Duodenal mucosa (tissue), 2 donors: ENCODE results near the gene GRID2.
A peak's percentile ranks its signal among the peaks of the same experiment; 100 is the strongest.

Source experiments
- H3K27ac ChIP-seq: one replicate; pipeline ENCODE4 v1.7.0; 2013; ENCODE audit warnings: low read depth, low read length
- H3K27me3 ChIP-seq, 2 donors: one replicate each; pipeline ENCODE4 v1.7.0; 2013; ENCODE audit warnings: low read length in 2 of 2, control low read depth in 1 of 2; ENCODE audit not compliant: insufficient read depth in 2 of 2, control insufficient read depth in 1 of 2
- H3K36me3 ChIP-seq, 2 donors: one replicate each; pipeline ENCODE4 v1.7.0; 2013; ENCODE audit warnings: low read length in 2 of 2, control low read depth in 1 of 2; ENCODE audit not compliant: insufficient read depth in 2 of 2, control insufficient read depth in 1 of 2
- H3K4me1 ChIP-seq, 2 donors: one replicate each; pipeline ENCODE4 v1.7.0; 2013; ENCODE audit warnings: low read length in 2 of 2, control low read depth in 1 of 2; ENCODE audit not compliant: insufficient read depth in 2 of 2, control insufficient read depth in 1 of 2
- H3K4me3 ChIP-seq, 2 donors: one replicate each; pipeline ENCODE4 v1.7.0; 2013; ENCODE audit warnings: low read length in 2 of 2, low read depth in 1 of 2
- H3K9ac ChIP-seq, 2 donors: one replicate each; pipeline ENCODE4 v1.7.0; 2013; ENCODE audit warnings: low read length in 2 of 2, low read depth in 1 of 2
- H3K9me3 ChIP-seq, 2 donors: one replicate each; pipeline ENCODE4 v1.7.0; 2013; ENCODE audit warnings: low read length in 2 of 2, control low read depth in 1 of 2; ENCODE audit not compliant: control insufficient read depth in 1 of 2

The GRID2 gene

DNA sequence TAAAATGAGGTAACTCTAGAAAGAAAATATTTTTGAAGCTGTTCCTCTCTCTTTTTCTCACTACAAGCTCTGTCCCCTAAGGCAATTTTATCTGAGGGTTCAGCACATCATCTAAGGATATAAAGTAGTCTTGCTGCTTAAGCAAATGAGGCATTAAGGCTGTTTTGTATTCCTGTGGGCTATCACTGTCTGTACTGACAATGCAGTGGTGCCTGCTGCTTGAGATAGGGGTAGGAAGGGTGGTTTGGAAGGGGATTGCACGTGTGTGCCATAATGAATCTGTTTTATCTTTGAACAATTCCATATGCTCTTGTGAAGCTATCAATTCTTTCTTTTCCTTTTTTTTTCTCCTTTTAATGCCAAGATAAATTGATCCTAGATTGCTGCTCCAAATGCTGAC, 1396.8 kb downstream of the GRID2 start:
- Histone ChIP-seq H3K4me1 (no peaks in the 10 kb centered on the region), H3K4me3 (no peak overlapping the region), H3K27ac (no peak overlapping the region), H3K9me3 (no peaks in the 10 kb centered on the region), H3K27me3 (no peaks in the 10 kb centered on the region), H3K36me3 (no peaks in the 10 kb centered on the region), H3K9ac (no peak overlapping the region)

DNA sequence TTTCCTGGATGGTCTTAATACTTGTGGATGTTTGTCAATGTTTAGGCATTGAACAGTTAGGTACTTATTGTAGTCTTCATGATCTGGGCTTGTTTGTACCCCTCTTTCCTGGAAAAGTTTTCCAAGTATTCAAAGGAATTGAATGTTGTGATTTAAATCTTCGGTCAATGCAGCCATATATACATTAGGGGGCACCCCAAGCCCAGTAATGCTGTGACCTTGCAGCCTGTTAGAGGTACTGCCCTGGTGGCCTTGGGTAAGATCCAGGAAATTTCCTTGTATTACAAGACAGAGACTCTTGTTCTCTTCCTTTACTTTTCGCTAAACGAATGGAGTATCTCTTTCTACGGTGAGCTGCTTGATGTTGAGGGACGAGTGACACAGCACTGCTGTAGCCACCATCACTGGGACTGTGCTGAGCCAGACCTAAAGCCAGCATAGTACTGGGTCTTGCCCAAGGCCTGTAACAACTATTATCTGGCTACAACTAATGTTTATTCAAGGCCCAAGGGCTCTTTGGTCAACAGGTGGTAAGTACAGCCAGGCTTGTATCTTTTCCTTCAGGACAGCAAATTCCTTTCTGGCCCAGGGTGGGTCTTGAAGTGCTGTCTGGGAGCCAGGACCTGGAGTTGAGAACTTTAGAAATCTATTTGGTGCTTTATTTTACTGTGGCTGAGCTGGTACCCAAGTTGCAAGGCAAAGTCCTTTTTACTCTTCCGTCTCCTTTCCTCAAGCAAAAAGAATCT, 1406.5 kb downstream of the GRID2 start:
- H3K9ac ChIP-seq, result no peak overlapping the region
- no peaks in the 10 kb centered on the region for H3K36me3 ChIP-seq
- no peaks in the 10 kb centered on the region for H3K27me3 ChIP-seq
- H3K27ac ChIP-seq, result no peak overlapping the region
- no peak overlapping the region for H3K4me3 ChIP-seq
- peaks cover 5 to 11% of the 10 kb centered on the region in 2 donors for H3K4me1 ChIP-seq
- peaks cover 0 to 5% of the 10 kb centered on the region in 2 donors for H3K9me3 ChIP-seq

DNA sequence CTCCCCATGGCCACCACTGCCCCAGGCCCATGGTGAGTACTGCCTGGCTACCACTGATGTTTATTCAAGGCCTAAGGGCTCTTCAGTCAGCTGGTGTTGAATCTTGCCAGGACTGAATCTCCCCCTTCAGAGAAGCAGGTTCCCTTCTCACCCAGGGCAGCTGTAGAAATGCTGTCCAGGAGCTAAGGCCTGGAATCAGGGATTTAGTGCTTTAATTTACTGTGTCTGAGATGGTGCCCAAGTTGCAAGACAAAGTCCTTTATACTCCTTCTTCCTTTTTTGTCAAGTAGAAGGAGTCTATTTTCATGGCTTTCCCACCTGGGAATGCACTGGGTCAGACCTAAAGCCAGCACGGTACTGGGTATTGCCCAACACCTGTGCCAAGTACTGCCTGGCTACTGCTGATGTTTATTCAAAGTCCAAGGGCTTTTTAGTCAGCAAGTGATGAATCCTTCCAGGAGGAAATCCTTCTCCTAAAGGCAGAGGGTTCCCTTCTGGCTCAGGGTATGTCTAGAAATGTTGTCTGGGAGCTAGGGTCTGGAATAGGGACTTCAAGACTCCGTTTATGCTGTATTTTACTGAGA, 1407.2 kb downstream of the GRID2 start:
- Histone ChIP-seq H3K36me3 (no peaks in the 10 kb centered on the region), H3K9ac (no peak overlapping the region), H3K9me3 (peaks cover 0 to 3% of the 10 kb centered on the region in 2 donors), H3K27ac (no peak overlapping the region), H3K27me3 (no peaks in the 10 kb centered on the region), H3K4me3 (no peak overlapping the region), H3K4me1 (peaks cover 5 to 11% of the 10 kb centered on the region in 2 donors)

DNA sequence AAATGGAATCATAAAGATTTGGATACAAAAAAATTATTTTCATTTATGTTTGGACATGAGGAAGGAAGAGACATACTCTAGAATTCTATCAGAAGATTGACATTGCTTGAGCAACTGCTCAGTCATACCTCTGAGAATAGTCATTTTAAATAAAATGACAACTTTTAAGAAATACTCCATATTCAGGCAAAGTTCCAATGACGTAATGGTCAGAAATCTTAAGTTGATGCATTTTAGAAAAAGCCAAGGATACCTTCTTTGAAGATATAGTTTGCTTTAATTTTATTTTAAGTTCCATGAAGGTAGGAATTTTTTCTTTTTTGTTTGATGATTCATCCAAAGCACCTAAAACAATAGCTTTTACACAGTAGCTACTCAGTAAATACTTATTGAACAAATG, 1414.5 kb downstream of the GRID2 start:
- H3K9ac ChIP-seq, result no peak overlapping the region

DNA sequence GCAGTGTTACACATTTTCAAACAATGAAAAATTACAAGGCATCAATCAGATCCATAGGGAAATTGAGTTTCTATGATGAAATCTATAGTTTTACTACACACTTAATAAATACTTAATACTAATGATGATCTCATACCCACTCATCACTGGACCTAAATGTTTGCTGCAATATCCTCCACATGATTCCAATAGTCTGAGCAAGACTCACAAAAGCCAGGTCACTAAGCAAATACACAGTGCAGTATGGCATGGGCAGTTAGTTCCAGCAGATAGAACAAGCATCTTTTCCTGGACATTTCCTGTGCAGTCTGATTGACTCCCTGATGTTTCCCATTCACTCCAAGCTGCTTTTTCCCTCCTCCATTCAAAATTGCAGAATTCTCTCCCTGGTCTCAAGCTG, 1415.8 kb downstream of the GRID2 start:
- Histone ChIP-seq H3K9me3 (no peaks in the 10 kb centered on the region), H3K27ac (no peak overlapping the region), H3K27me3 (no peaks in the 10 kb centered on the region), H3K4me1 (peaks cover 0 to 9% of the 10 kb centered on the region in 2 donors), H3K9ac (no peak overlapping the region), H3K36me3 (no peaks in the 10 kb centered on the region), H3K4me3 (no peak overlapping the region)

More for the DNA sequence above, 1414.5 kb downstream of the GRID2 start:
- no peaks in the 10 kb centered on the region for H3K27me3 ChIP-seq
- H3K36me3 ChIP-seq, result no peaks in the 10 kb centered on the region
- H3K9me3 ChIP-seq, result no peaks in the 10 kb centered on the region
- H3K4me1 ChIP-seq, result peaks cover 0 to 9% of the 10 kb centered on the region in 2 donors
- H3K27ac ChIP-seq, result no peak overlapping the region
- H3K4me3 ChIP-seq, result no peak overlapping the region

DNA sequence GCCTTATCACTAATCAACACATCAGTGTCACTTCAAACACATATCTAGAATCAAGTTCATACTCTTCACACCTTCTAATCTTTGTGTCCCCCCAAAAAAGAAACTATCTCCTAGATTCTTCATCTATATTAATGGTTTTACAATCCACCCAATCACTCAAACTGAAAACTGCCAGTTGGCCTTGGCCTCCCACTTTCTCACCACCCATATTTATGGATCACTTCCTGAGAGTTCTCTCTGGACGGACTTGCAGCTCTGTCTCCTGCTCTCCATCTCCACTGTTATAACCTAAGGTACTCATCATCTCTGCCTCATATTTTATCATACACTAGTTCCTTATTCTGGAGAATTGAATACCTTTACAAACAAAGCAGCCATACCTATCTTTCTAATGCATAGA, 1418.7 kb downstream of the GRID2 start:
- H3K27me3 ChIP-seq, result no peaks in the 10 kb centered on the region

DNA sequence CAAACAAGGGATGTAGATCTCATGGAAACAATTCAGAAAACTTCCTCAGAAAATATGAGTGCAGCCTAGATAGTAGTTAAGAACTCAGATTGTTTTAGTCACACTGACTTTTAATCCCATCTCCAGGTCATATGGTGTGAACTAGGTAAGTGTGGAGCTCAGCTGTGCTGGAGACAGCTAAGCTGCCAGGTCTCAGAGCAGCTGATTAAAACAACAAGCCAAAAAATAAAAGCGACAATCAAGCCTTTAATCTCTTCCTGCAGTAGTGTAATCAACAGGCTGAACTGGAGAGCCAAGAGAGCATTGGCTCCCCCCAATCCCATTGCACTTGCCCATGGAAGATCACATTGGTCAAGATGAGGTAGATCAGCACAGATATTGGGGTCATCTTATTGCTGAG, 1426.5 kb downstream of the GRID2 start:
- no peaks in the 10 kb centered on the region for H3K27me3 ChIP-seq
- H3K4me3 ChIP-seq, result no peak overlapping the region
- H3K9me3 ChIP-seq, result no peaks in the 10 kb centered on the region
- H3K36me3 ChIP-seq, result no peaks in the 10 kb centered on the region
- H3K9ac ChIP-seq, result no peak overlapping the region
- H3K27ac ChIP-seq, result no peak overlapping the region
- peaks cover 0 to 3% of the 10 kb centered on the region in 2 donors for H3K4me1 ChIP-seq

More for the DNA sequence above, 1418.7 kb downstream of the GRID2 start:
- Histone ChIP-seq H3K36me3 (no peaks in the 10 kb centered on the region), H3K9ac (no peak overlapping the region), H3K4me1 (peaks cover 0 to 9% of the 10 kb centered on the region in 2 donors), H3K4me3 (peak overlapping the region in 1 of 2 donors; percentile 0), H3K9me3 (no peaks in the 10 kb centered on the region), H3K27ac (no peak overlapping the region)

DNA sequence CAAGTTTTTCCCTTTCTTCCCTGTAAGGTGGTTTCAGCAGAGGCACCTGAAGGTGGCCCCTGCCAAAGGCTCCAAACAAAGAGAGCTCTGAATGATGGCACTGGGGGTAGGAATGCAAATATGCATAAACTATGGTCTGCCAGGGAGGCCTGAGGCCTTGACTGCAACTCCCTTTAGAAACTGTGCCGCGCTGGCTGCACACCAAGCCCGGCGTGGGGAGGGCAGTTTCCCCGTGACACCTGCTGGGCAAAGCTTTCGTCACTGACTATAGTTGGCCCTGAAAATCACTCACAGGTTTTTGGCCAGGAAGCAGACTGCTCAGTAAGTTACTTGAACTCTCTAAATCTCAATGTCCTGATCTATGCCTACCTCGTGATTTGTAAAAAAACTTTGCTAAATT, 1427.0 kb downstream of the GRID2 start:
- Histone ChIP-seq H3K4me1 (peaks cover 0 to 3% of the 10 kb centered on the region in 2 donors), H3K9me3 (no peaks in the 10 kb centered on the region), H3K27ac (no peak overlapping the region), H3K9ac (no peak overlapping the region), H3K4me3 (no peak overlapping the region), H3K27me3 (no peaks in the 10 kb centered on the region), H3K36me3 (no peaks in the 10 kb centered on the region)

DNA sequence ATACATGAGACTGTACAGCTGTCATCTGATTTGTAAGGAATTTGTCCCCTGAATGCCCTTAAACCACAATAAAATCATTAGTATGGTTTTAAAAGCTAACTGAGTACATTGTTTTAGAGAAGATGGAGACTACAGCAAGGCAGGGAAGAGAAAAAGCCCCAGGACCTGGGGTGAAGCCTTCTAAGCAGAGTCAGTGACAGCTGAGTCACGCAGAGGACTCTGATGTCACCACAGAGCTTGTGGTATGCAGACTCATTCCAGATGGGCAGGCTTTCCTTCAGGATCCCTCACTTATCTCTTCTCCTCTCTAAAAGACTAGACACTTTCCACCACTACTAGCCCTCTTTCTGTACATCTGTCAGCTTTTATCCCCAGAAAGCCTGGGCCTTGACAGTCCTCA, 1427.7 kb downstream of the GRID2 start:
- H3K36me3 ChIP-seq, result no peaks in the 10 kb centered on the region
- no peak overlapping the region for H3K27ac ChIP-seq
- no peak overlapping the region for H3K4me3 ChIP-seq
- no peaks in the 10 kb centered on the region for H3K9me3 ChIP-seq
- H3K27me3 ChIP-seq, result no peaks in the 10 kb centered on the region
- no peak overlapping the region for H3K9ac ChIP-seq
- H3K4me1 ChIP-seq, result peaks cover 0 to 3% of the 10 kb centered on the region in 2 donors

DNA sequence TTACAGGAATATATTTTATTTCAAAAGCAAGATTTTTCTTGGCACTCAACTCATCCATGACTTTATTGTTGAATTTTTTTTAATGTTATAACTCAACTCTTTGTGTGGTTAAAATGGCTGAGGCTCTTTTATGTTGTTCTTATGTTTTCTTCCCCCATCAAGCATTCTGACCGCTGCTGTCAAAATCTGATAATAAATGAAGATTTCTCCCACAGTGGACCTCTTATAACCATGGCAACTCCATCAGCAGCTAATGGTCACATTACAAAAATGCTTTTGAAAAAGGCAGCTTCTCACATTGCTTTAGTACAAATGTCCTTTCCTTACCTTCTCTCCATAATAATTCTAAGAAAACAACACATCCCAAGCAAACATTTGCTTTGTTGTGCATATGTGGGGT, 1428.7 kb downstream of the GRID2 start:
- Histone ChIP-seq H3K27ac (no peak overlapping the region), H3K4me3 (no peak overlapping the region), H3K4me1 (peaks cover 0 to 3% of the 10 kb centered on the region in 2 donors), H3K9me3 (no peaks in the 10 kb centered on the region), H3K27me3 (no peaks in the 10 kb centered on the region), H3K36me3 (no peaks in the 10 kb centered on the region), H3K9ac (no peak overlapping the region)
